ENCODE results near the gene VPS4A. TPM values are rescaled to one million over a fixed set of nuclear protein-coding genes. Genes with fewer than 3 reads are reported as not detected.

The VPS4A gene
- total and polyA plus RNA-seq, 2 of the 8 experiments (the other 6 are each of a cell fraction or from before 2014, with no cell fraction given) = 14.1 to 24.1 TPM

DNA sequence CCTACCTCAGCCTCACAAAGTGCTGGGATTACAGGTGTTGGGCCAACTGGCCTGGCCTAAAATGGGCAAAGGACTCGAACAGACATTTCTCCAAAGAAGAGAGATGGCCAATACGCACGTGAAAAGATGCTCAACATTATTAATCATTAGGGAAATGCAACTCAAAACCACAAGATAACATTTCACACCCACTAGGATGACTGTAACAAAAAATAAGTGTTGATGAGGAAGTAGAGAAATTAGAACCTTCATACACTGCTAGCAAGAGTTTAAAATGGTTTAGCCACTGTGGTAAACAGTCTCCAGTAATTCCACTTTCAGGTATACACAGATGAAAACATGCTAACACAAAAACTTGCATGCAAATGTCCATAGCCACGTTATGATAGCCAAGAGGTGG, 34.8 kb downstream of the VPS4A start:
- ChIA-PET POLR2A (ENCODE audit: partially characterized antibody) (interaction anchor here (0.6 to 29.8 kb wide), 3 partner anchors 12 to 31 kb away, joined by 3 to 497 read pairs (median 3); partner anchors contain the start of genes PDF and VPS4A), CTCF (ENCODE audit: partially characterized antibody) (no interaction called here)
- Histone ChIP-seq H2AFZ (ENCODE audit: low read length) (no peak overlapping the region), H2BK15ac (ENCODE audit: low read length) (no peak overlapping the region), H3K4ac (replicated peaks; ENCODE audit: insufficient read length, low read depth, low read length) (no peak overlapping the region), H3K79me2 (ENCODE audit: control insufficient read depth in 1 of 2, insufficient read depth in 2 of 2, low read length in 2 of 2) (peaks cover 2 to 12% of the 10 kb centered on the region in 2 experiments; a peak in 3 of 4 replicates), H2AK5ac (ENCODE audit: low read depth, low read length) (no peak overlapping the region), H3K27me3 (replicated peaks in 1 of 4; ENCODE audit: control insufficient read depth in 3 of 4, extremely low read depth in 1 of 4, insufficient read depth in 3 of 4, low read length in 3 of 4) (no peaks in the 10 kb centered on the region), H3K4me3 (ENCODE audit: extremely low read depth in 1 of 4, insufficient read depth in 2 of 4, low read depth in 3 of 4, low read length in 4 of 4) (no peak overlapping the region), H3K9me3 (ENCODE audit: insufficient read depth in 2 of 2, low read depth in 1 of 2, low read length in 1 of 2) (no peaks in the 10 kb centered on the region), H3K23ac (ENCODE audit: insufficient read length) (no peak overlapping the region), H2BK12ac (ENCODE audit: low read depth, low read length) (no peak overlapping the region), H2BK20ac (ENCODE audit: low read length) (no peak overlapping the region), H3K36me3 (ENCODE audit: control insufficient read depth in 2 of 4, insufficient read depth in 4 of 4, low read length in 3 of 4) (peaks cover 13 to 34% (median 15%) of the 10 kb centered on the region in 4 experiments), H3K56ac (replicated peaks; ENCODE audit: insufficient read length, low read depth, low read length) (no peak overlapping the region), H4K20me1 (replicated peaks in 1 of 2; ENCODE audit: control insufficient read depth in 1 of 2, insufficient read depth in 2 of 2, low read length in 2 of 2) (no peaks in the 10 kb centered on the region), H3K79me1 (ENCODE audit: low read depth, low read length) (no peaks in the 10 kb centered on the region), H4K8ac (ENCODE audit: extremely low read depth, insufficient read depth, low read length) (no peak overlapping the region), H3K27ac (ENCODE audit: low read depth, low read length) (no peak overlapping the region), H3K4me2 (ENCODE audit: insufficient read depth in 1 of 2, low read depth in 2 of 2, low read length in 2 of 2) (no peak overlapping the region), H3K23me2 (ENCODE audit: low read depth, low read length) (no peaks in the 10 kb centered on the region), H2BK120ac (replicated peaks; ENCODE audit: low read depth, low read length) (no peak overlapping the region), H3K18ac (ENCODE audit: extremely low read depth, low read length) (no peak overlapping the region), H3K9ac (replicated peaks in 1 of 4; ENCODE audit: extremely low read depth in 1 of 4, low read depth in 3 of 4, low read length in 3 of 4) (no peak overlapping the region), H3K14ac (ENCODE audit: insufficient read length) (no peak overlapping the region), H3K4me1 (replicated peaks in 1 of 4; ENCODE audit: control insufficient read depth in 3 of 4, insufficient read depth in 4 of 4, low read length in 3 of 4) (no peaks in the 10 kb centered on the region), H2BK5ac (ENCODE audit: low read depth, low read length) (no peak overlapping the region), H4K5ac (ENCODE audit: insufficient read length, low read depth, low read length) (no peak overlapping the region), H4K91ac (replicated peaks; ENCODE audit: insufficient read length, low read length) (no peak overlapping the region)
- WGBS, 2 experiments (ENCODE audit: extremely low coverage in 1 of 2, insufficient coverage in 1 of 2, insufficient read length in 1 of 2, insufficient replicate concordance in 2 of 2, low coverage in 1 of 2, low lambda C conversion rate in 2 of 2, missing lambda C conversion rate in 1 of 2) = 91% methylated on average over 4 of the region's 4 CpGs; no CpG with 5 or more reads in 1 of the 2 experiments
- TF ChIP-seq, protein P1, sequence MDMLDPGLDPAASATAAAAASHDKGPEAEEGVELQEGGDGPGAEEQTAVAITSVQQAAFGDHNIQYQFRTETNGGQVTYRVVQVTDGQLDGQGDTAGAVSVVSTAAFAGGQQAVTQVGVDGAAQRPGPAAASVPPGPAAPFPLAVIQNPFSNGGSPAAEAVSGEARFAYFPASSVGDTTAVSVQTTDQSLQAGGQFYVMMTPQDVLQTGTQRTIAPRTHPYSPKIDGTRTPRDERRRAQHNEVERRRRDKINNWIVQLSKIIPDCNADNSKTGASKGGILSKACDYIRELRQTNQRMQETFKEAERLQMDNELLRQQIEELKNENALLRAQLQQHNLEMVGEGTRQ (IDR thresholded peaks at IDR 0.05; ENCODE audit: low read length) = no peak
- DNase-seq (ENCODE audit: low read depth in 1 of 2, low spot score in 2 of 2) = no peak
- FAIRE-seq = no peak

Measured in H1 (cell line).